ENCODE results near the gene H2AZ2. TPM values are rescaled to one million over a fixed set of nuclear protein-coding genes. Genes with fewer than 3 reads are reported as not detected.

Gene H2AZ2
- total and polyA plus RNA-seq, 2 of the 4 experiments (the other 2 are of a cell fraction) = 156 to 162 TPM

- peak overlapping the region; percentile 73 for H3K27ac ChIP-seq (ENCODE audit: insufficient read depth, low read length)
- H2BK120ac ChIP-seq (ENCODE audit: low read depth, low read length) = peak overlapping the region; percentile 60; the same call in 1 of the 2 replicates
- H4K20me1 ChIP-seq (ENCODE audit: insufficient read depth, low read length) = peaks cover 41% of the 10 kb centered on the region
- peaks cover 5 to 29% of the 10 kb centered on the region in 2 experiments for H3K79me1 ChIP-seq (ENCODE audit: low read depth in 1 of 2, low read length in 2 of 2)
- H4K91ac ChIP-seq (ENCODE audit: insufficient read depth, low read depth, low read length) = peak overlapping the region; percentile 7; the same call in 1 of the 2 replicates
- BruUV-seq (replicated peaks) = no TSS peak
- peak overlapping the region; percentile 26; the same call in 1 of the 2 replicates for H3K18ac ChIP-seq (ENCODE audit: low read depth, low read length)
- peak overlapping the region; percentile 55 for H2AK5ac ChIP-seq (ENCODE audit: low read depth, low read length)
- no peak overlapping the region for H2AFZ ChIP-seq (replicated peaks; ENCODE audit: low read length, poor library complexity)
- peak overlapping the region; percentile 47; the same call in 1 of the 2 replicates for H2BK20ac ChIP-seq (ENCODE audit: low read depth, low read length)
- intact Hi-C loops (cut with micrococcal nuclease) = loop anchor here (5.0 kb wide), 1 partner anchor 231 kb away; the partner anchor contains the start of gene TBRG4
- H3K4me2 ChIP-seq (ENCODE audit: low read depth, low read length) = peak overlapping the region; percentile 93
- no peak overlapping the region for H4K5ac ChIP-seq (ENCODE audit: low read depth, low read length)
- H3K4me3 ChIP-seq (ENCODE audit: insufficient read depth, low read depth, low read length) = peak overlapping the region; percentile 61
- peak overlapping the region; percentile 82 for H3K14ac ChIP-seq (replicated peaks; ENCODE audit: low read depth, low read length)
- peak overlapping the region; percentile 84 for H2BK5ac ChIP-seq (ENCODE audit: low read depth, low read length, poor library complexity, severe bottlenecking)
- no peaks in the 10 kb centered on the region for H3K9me3 ChIP-seq (ENCODE audit: control insufficient read depth, insufficient read depth, low read length)
- H3K9ac ChIP-seq (ENCODE audit: low read depth, low read length) = peak overlapping the region; percentile 55; the same call in 1 of the 2 replicates
- peaks cover 11% of the 10 kb centered on the region for H3K4me1 ChIP-seq (ENCODE audit: control insufficient read depth, insufficient read depth, low read length)
- in situ Hi-C loops (cut with MboI; ENCODE audit: low sequenced_read_pairs) = no loop called here
- peak overlapping the region; percentile 15 to 78; a peak in 3 of 4 replicates for H4K8ac ChIP-seq (ENCODE audit: low read depth in 2 of 2, low read length in 2 of 2)
- ATAC-seq (ENCODE audit: low read depth) = peak; percentile 0; the same call in 1 of the 2 replicates
- H3K27me3 ChIP-seq (ENCODE audit: control insufficient read depth, insufficient read depth, low read length) = no peaks in the 10 kb centered on the region
- dilution Hi-C loops (cut with HindIII; ENCODE audit: low sequenced_read_pairs, unreplicated experiment) = no loop called here
- peak overlapping the region; percentile 73; the same call in 1 of the 2 replicates for H3K4ac ChIP-seq (ENCODE audit: low read depth, low read length)
- H2AK9ac ChIP-seq (replicated peaks; ENCODE audit: low read depth, low read length, poor library complexity) = no peak overlapping the region
- WGBS, 2 experiments (ENCODE audit: extremely low coverage in 2 of 2, insufficient read length in 1 of 2) = no CpG with 5 or more reads among the region's 1 CpG
- DNase-seq = no peak
- peaks cover 12% of the 10 kb centered on the region for H3K36me3 ChIP-seq (ENCODE audit: control insufficient read depth, insufficient read depth, low read length)
- H3K23ac ChIP-seq (ENCODE audit: low read depth, low read length) = peak overlapping the region; percentile 84; the same call in 1 of the 2 replicates
- no peak overlapping the region for H2BK15ac ChIP-seq (ENCODE audit: low read depth, low read length)
- peak overlapping the region; percentile 81; the same call in 1 of the 2 replicates for H3K56ac ChIP-seq (ENCODE audit: extremely low read depth, insufficient read depth, low read length)
- TF ChIP-seq RCOR1 (IDR thresholded peaks at IDR 0.05; ENCODE audit: insufficient replicate concordance, low read length) (no peak), POLR2A (IDR thresholded peaks at IDR 0.05; ENCODE audit: low read depth, low read length) (0 out of 2 replicates have a peak, but pooled peaks have one; percentile 3)
- ChIA-PET POLR2A (ENCODE audit: unreplicated experiment) (interaction anchor here (0.6 kb wide), 1 partner anchor 8 kb away, joined by 7 read pairs; no protein-coding TSS in a partner anchor), CTCF (interaction anchor here (0.6 to 1.4 kb wide), 2 partner anchors 25 to 293 kb away, joined by 4 read pairs; no protein-coding TSS in a partner anchor)
- no peaks in the 10 kb centered on the region for H3K9me1 ChIP-seq (ENCODE audit: insufficient read depth, low read length)
These were observed 33.2 kb upstream of the H2AZ2 start for GRCh38 chr7:44881066-44881600.
